ENCODE measurements around the gene TMEM179. TPM values are rescaled to one million over a fixed set of nuclear protein-coding genes. Genes with fewer than 3 reads are reported as not detected.

TMEM179 gene
- total RNA-seq, 1 experiment from 2014 or later, result not detected

DNA sequence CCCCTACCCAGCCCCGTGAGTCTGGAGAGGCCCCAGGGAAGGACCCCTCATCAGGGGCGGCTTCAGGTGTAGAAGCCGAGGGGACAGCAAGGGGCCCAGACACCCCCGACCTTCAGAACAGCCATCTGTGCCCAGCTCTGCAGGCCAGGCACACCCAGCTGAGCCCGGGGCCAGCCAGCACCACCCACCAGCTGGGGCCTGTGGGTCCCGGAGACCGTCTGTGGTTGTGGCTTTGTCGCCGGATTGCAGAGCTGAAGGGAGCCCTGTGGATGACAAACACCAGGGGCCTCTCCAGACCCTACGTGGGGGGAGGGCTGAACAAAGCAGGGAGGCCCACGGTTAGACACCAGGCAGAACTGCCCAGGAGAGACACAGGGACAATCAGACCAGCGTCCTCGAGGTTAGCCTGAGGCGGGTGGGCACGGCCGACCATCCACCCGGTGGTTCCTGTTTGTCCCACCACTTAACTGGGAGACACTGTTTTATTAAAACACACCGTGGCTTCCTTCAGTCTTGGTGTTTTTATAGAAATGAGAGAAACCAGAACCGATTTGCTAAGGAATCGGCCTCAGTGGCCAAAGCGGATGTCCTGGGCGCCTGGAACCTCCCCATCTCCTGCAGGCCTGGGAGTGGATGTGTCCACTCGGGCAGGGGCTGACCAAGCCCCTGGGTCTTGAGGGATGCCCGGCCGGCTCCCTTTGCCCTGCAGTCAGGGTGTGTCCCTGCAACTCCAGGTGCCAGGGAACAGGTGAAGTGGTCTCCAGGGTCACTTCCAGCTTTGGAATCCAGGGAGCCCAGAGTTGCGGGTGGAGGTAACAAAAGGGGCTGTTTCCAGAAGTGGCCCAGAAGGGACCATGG, 15.0 kb downstream of the TMEM179 start:
- Mint-ChIP-seq H3K27ac (ENCODE audit: unreplicated experiment) (no peak overlapping the region), H3K36me3 (ENCODE audit: insufficient read depth, unreplicated experiment) (no peaks in the 10 kb centered on the region), H3K9me3 (ENCODE audit: low read depth, unreplicated experiment) (no peaks in the 10 kb centered on the region), H3K4me1 (ENCODE audit: low read depth, unreplicated experiment) (no peaks in the 10 kb centered on the region), H3K4me3 (ENCODE audit: low read depth, unreplicated experiment) (no peak overlapping the region), H3K27me3 (ENCODE audit: unreplicated experiment) (peaks cover 74% of the 10 kb centered on the region)
- DNase-seq, result no peak
- intact Hi-C loops (cut with micrococcal nuclease; ENCODE audit: unreplicated experiment), result no loop called here
- BruUV-seq (replicated peaks), result no TSS peak
- TF ChIP-seq CTCF (IDR thresholded peaks at IDR 0.05; ENCODE audit: unreplicated experiment), result no peak
- CTCF ChIA-PET, result no interaction called here

GRCh38 chr14:104588066-104588857, 16.3 kb downstream of the TMEM179 start:
- TF ChIP-seq CTCF (IDR thresholded peaks at IDR 0.05; ENCODE audit: unreplicated experiment), result no peak

GRCh38 chr14:104587641-104588040, 16.9 kb downstream of the TMEM179 start:
- TF ChIP-seq CTCF (IDR thresholded peaks at IDR 0.05; ENCODE audit: unreplicated experiment), result no peak
- CTCF ChIA-PET, result interaction anchor here (0.9 kb wide), 1 partner anchor 11 kb away, joined by 3 read pairs; no protein-coding TSS in a partner anchor
- Mint-ChIP-seq H3K27me3 (ENCODE audit: unreplicated experiment) (peaks cover 74% of the 10 kb centered on the region), H3K36me3 (ENCODE audit: insufficient read depth, unreplicated experiment) (no peaks in the 10 kb centered on the region), H3K27ac (ENCODE audit: unreplicated experiment) (no peak overlapping the region), H3K9me3 (ENCODE audit: low read depth, unreplicated experiment) (no peaks in the 10 kb centered on the region), H3K4me3 (ENCODE audit: low read depth, unreplicated experiment) (no peak overlapping the region), H3K4me1 (ENCODE audit: low read depth, unreplicated experiment) (no peaks in the 10 kb centered on the region)
- DNase-seq, result no peak
- intact Hi-C loops (cut with micrococcal nuclease; ENCODE audit: unreplicated experiment), result no loop called here
- no TSS peak for BruUV-seq (replicated peaks)

More at GRCh38 chr14:104588066-104588857, 16.3 kb downstream of the TMEM179 start:
- H3K27ac Mint-ChIP-seq (ENCODE audit: unreplicated experiment), result no peak overlapping the region
- no peaks in the 10 kb centered on the region for H3K4me1 Mint-ChIP-seq (ENCODE audit: low read depth, unreplicated experiment)
- intact Hi-C loops (cut with micrococcal nuclease; ENCODE audit: unreplicated experiment), result no loop called here
- H3K36me3 Mint-ChIP-seq (ENCODE audit: insufficient read depth, unreplicated experiment), result no peaks in the 10 kb centered on the region
- H3K27me3 Mint-ChIP-seq (ENCODE audit: unreplicated experiment), result peaks cover 74% of the 10 kb centered on the region
- no peaks in the 10 kb centered on the region for H3K9me3 Mint-ChIP-seq (ENCODE audit: low read depth, unreplicated experiment)
- BruUV-seq (replicated peaks), result no TSS peak
- no peak overlapping the region for H3K4me3 Mint-ChIP-seq (ENCODE audit: low read depth, unreplicated experiment)
- no peak for DNase-seq
- CTCF ChIA-PET, result interaction anchor here (0.9 kb wide), 1 partner anchor 12 kb away, joined by 3 read pairs; no protein-coding TSS in a partner anchor

DNA sequence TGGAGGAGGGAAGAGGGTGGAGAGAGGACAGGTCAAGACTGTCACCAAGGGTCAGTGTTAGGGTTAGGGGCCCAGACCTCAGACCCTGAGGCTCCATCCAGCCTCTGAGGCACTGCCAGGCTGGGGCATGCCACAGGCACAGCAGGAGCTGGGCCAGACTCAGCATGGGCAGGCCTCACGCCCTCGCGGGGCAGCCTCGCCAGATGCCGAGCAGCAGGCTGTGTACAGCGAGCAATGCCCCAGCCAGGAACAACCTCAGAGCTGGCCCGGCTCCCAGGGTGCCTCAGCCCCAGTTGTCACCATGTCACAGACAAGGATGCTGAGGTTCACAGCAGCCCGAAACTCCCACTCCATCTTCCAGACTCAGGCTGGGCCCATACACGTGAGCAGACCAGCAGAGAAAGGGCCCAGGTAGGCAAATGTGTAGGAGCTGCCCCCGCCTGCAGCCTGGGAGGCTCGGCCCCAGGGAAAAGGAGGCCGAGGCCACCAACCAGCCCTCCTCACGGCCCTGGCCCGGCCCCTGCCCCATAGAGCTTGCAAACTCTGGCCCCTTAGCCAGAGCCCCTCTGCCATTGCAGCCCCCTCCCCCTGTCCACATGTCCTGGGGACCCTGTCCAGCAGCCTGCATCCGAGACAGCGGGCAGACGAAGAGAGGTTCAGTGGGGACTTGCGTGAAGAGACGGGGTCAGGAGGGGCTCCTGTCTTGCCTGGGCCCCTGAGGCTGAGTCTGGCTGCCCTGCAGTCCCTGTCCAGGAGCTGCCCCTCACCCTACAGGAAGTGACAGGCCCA, 17.5 kb downstream of the TMEM179 start:
- H3K9me3 Mint-ChIP-seq (ENCODE audit: low read depth, unreplicated experiment), result no peaks in the 10 kb centered on the region

More for the DNA sequence above, 17.5 kb downstream of the TMEM179 start:
- intact Hi-C loops (cut with micrococcal nuclease; ENCODE audit: unreplicated experiment), result no loop called here
- H3K36me3 Mint-ChIP-seq (ENCODE audit: insufficient read depth, unreplicated experiment), result no peaks in the 10 kb centered on the region
- no TSS peak for BruUV-seq (replicated peaks)
- H3K4me1 Mint-ChIP-seq (ENCODE audit: low read depth, unreplicated experiment), result no peaks in the 10 kb centered on the region
- CTCF ChIA-PET, result no interaction called here
- no peak for TF ChIP-seq CTCF (IDR thresholded peaks at IDR 0.05; ENCODE audit: unreplicated experiment)
- H3K27ac Mint-ChIP-seq (ENCODE audit: unreplicated experiment), result no peak overlapping the region
- DNase-seq, result no peak
- peaks cover 74% of the 10 kb centered on the region for H3K27me3 Mint-ChIP-seq (ENCODE audit: unreplicated experiment)
- H3K4me3 Mint-ChIP-seq (ENCODE audit: low read depth, unreplicated experiment), result no peak overlapping the region

Data from Calu3 (cell line).